HG03342 (cell line): ENCODE measurements around the gene SLC22A3.

Experiments used
- ATAC-seq: cut with Tn5 transposase; IDR thresholded peaks from one replicate; pipeline ENCODE4 v1.9.1; 2021; ENCODE audit warnings: mild to moderate bottlenecking, moderate library complexity; ENCODE audit not compliant: unreplicated experiment

Gene SLC22A3

GRCh38 chr6:160333101-160333500 lies 15.1 kb upstream of the SLC22A3 start:
- ATAC-seq = no peak

- ATAC-seq = no peak
Observed at GRCh38 chr6:160333841-160334240, 14.3 kb upstream of the SLC22A3 start.

GRCh38 chr6:160336200-160336599 lies 12.0 kb upstream of the SLC22A3 start:
- ATAC-seq = no peak

GRCh38 chr6:160337301-160337700 lies 10.9 kb upstream of the SLC22A3 start:
- ATAC-seq = no peak

GRCh38 chr6:160337991-160338390 lies 10.2 kb upstream of the SLC22A3 start:
- ATAC-seq = no peak

- no peak for ATAC-seq
Observed at GRCh38 chr6:160343144-160343543, 5.0 kb upstream of the SLC22A3 start.

- ATAC-seq = no peak
Observed at GRCh38 chr6:160344271-160344670, 3.9 kb upstream of the SLC22A3 start.

- ATAC-seq = no peak
Observed at GRCh38 chr6:160347259-160348222, 637 bp upstream of the SLC22A3 start.

- no peak for ATAC-seq
Observed at GRCh38 chr6:160349020-160349441, 853 bp downstream of the SLC22A3 start.

GRCh38 chr6:160349814-160350350 lies 1.7 kb downstream of the SLC22A3 start:
- ATAC-seq = no peak

GRCh38 chr6:160353950-160354496 lies 5.8 kb downstream of the SLC22A3 start:
- no peak for ATAC-seq

- ATAC-seq = no peak
Observed at GRCh38 chr6:160355001-160355400, 6.8 kb downstream of the SLC22A3 start.

GRCh38 chr6:160356074-160356744 lies 8.0 kb downstream of the SLC22A3 start:
- ATAC-seq = no peak

- ATAC-seq = no peak
Observed at GRCh38 chr6:160357088-160357487, 8.9 kb downstream of the SLC22A3 start.

- no peak for ATAC-seq
Observed at GRCh38 chr6:160358225-160359119, 10.3 kb downstream of the SLC22A3 start.

GRCh38 chr6:160360955-160361354 lies 12.8 kb downstream of the SLC22A3 start:
- no peak for ATAC-seq

GRCh38 chr6:160362556-160362955 lies 14.4 kb downstream of the SLC22A3 start:
- no peak for ATAC-seq

GRCh38 chr6:160363016-160363996 lies 15.1 kb downstream of the SLC22A3 start:
- no peak for ATAC-seq

GRCh38 chr6:160365117-160365516 lies 16.9 kb downstream of the SLC22A3 start:
- ATAC-seq = no peak
